ENCODE results near the gene ELAVL1. TPM values are rescaled to one million over a fixed set of nuclear protein-coding genes. Genes with fewer than 3 reads are reported as not detected.

ELAVL1 gene
- total and polyA plus RNA-seq, 2 of the 13 experiments (the other 11 are each of a cell fraction or from before 2014, with no cell fraction given), result 27.9 to 38.4 TPM

- TF ChIP-seq ZNF574 (CRISPR knock-in tag; IDR thresholded peaks at IDR 0.05) (peak; percentile 70), ZNF563 (CRISPR knock-in tag; IDR thresholded peaks at IDR 0.05) (no peak; the same call in 1 of the 2 replicates), TFDP1 (CRISPR knock-in tag; IDR thresholded peaks at IDR 0.05; ENCODE audit: borderline replicate concordance) (peak; percentile 78; the same call in 1 of the 2 replicates), ZMYM2 (CRISPR knock-in tag; IDR thresholded peaks at IDR 0.05) (peak; percentile 76), ARNT2 (CRISPR knock-in tag; IDR thresholded peaks at IDR 0.05; ENCODE audit: low read depth) (peak; percentile 73; the same call in 1 of the 2 replicates), THAP7 (CRISPR knock-in tag; IDR thresholded peaks at IDR 0.05) (no peak), ZBTB14 (CRISPR knock-in tag; IDR thresholded peaks at IDR 0.05) (peak; percentile 55; the same call in 1 of the 2 replicates), HIVEP1 (CRISPR knock-in tag; IDR thresholded peaks at IDR 0.05) (no peak; the same call in 1 of the 2 replicates), ZNF883 (CRISPR knock-in tag; IDR thresholded peaks at IDR 0.05; ENCODE audit: not compliant biosample characterization) (peak; percentile 75), BCL6 (CRISPR knock-in tag; IDR thresholded peaks at IDR 0.05) (no peak), ZNF317 (CRISPR knock-in tag; IDR thresholded peaks at IDR 0.05) (0 out of 2 replicates have a peak, but pooled peaks have one; percentile 23), ZNF337 (CRISPR knock-in tag; IDR thresholded peaks at IDR 0.05; ENCODE audit: borderline replicate concordance, low read depth) (no peak), KDM6A (CRISPR knock-in tag; IDR thresholded peaks at IDR 0.05; ENCODE audit: low read depth) (no peak), ZNF800 (CRISPR knock-in tag; IDR thresholded peaks at IDR 0.05) (no peak), EZH2 (conservative IDR thresholded peaks at IDR 0.05; ENCODE audit: low read depth, low read length) (no peak), ZNF33B (CRISPR knock-in tag; IDR thresholded peaks at IDR 0.05) (peak; percentile 52; the same call in 1 of the 2 replicates), ZNF816 (CRISPR knock-in tag; IDR thresholded peaks at IDR 0.05; ENCODE audit: borderline replicate concordance) (no peak), NR0B2 (CRISPR knock-in tag; IDR thresholded peaks at IDR 0.05) (0 out of 2 replicates have a peak, but pooled peaks have one; percentile 51), POLR2AphosphoS5 (IDR thresholded peaks at IDR 0.05; ENCODE audit: low read depth, low read length) (peak; percentile 63)
Measured at GRCh38 chr19:8005534-8006256, at the start of gene ELAVL1 (continued).
